A673 (cell line): Measurements from ENCODE around the gene OBP2B.

Experiments
- CTCF ChIP-seq: fragments of 300-800, 200-600 bp; sonication (generic); conservative IDR thresholded peaks from 2 replicates; pipeline ENCODE4 v1.5.1; 2017; ENCODE audit warnings: low read depth, mild to moderate bottlenecking, antibody characterized with exemption, low read length, moderate library complexity, mixed read lengths
- EZH2 ChIP-seq: fragments of 200-600 bp; sonication (generic); IDR thresholded peaks from 2 replicates; pipeline ENCODE4 v1.6.1; 2017; ENCODE audit warnings: borderline replicate concordance, low read depth, mild to moderate bottlenecking, mixed read lengths, antibody characterized with exemption, low read length; ENCODE audit not compliant: poor library complexity, severe bottlenecking

GRCh38 chr9:133254471-133254870 is 45.4 kb upstream of the OBP2B start:
- no peak for TF ChIP-seq CTCF
- no peak for TF ChIP-seq EZH2
